IPS DF 6.9 (cell line): ENCODE results near the gene LDAF1.

Experiments used
- DNase-seq: peaks from one replicate; pipeline ENCODE4 v3.0.0-alpha.2; 2013; ENCODE audit warnings: low read depth, low spot score
- H3K27ac ChIP-seq: one replicate; pipeline ENCODE4 v1.5.1; 2013; ENCODE audit warnings: low read length, control low read depth
- H3K27me3 ChIP-seq: 2 replicates; pipeline ENCODE4 v1.6.1; 2013; ENCODE audit warnings: mild to moderate bottlenecking, low read length; ENCODE audit not compliant: control insufficient read depth, insufficient read depth
- H3K36me3 ChIP-seq: 2 replicates; pipeline ENCODE4 v1.6.1; 2013; ENCODE audit warnings: low read length; ENCODE audit not compliant: control insufficient read depth, insufficient read depth
- H3K4me1 ChIP-seq: 2 replicates; pipeline ENCODE4 v1.6.1; 2013; ENCODE audit warnings: low read length; ENCODE audit not compliant: control insufficient read depth, insufficient read depth
- H3K4me3 ChIP-seq: 2 replicates; pipeline ENCODE4 v1.5.1; 2013; ENCODE audit warnings: mild to moderate bottlenecking, low read length
- H3K9me3 ChIP-seq: 2 replicates; pipeline ENCODE4 v1.6.1; 2013; ENCODE audit warnings: low read length, inconsistent platforms; ENCODE audit not compliant: control insufficient read depth, insufficient read depth
- WGBS: extraction: QIAGEN DNeasy Blood & Tissue Kit; methylation state at CpG from one replicate; pipeline ENCODE4 v1.1.7; 2013; ENCODE audit warnings: mixed read lengths, missing lambda C conversion rate; ENCODE audit not compliant: insufficient read length, insufficient coverage; 5-methylcytosine and 5-hydroxymethylcytosine counted together

The LDAF1 gene

DNA sequence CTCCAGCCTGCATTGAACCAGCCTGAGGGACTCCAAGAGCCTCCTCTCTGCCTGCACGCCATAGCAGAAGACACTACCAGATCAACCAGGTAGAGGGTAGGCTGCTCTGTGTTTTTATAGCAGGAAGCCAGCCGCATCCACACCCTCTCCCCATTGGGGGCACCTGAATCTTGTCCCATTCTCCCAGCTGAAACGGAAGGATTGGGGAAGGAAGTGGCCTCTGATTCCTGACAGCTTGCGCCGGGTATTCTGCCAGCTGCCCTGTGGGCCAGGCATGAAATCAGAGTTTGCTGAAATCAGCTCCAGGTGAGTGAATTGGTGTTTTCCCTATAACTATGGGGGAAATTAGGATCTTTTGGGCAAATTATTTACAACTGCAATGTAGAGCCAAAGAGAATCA, 53.0 kb downstream of the LDAF1 start, which contains the start of gene ZP2:
Gene ZP2, minus strand, starts transcription at position 89 of the 400 bp plus-strand sequence. Its CDS starts 27 bp downstream, at position 62.
- H3K4me3 ChIP-seq = no peak within 1 kb of the TSS
- no peaks in the 10 kb centered on the region for H3K4me1 ChIP-seq
- H3K27me3 ChIP-seq = no peaks in the 10 kb centered on the region
- no peak within 1 kb of the TSS for H3K27ac ChIP-seq
- DNase-seq = no peak
- H3K36me3 ChIP-seq = no peaks in the 10 kb centered on the region
- WGBS = no CpG with 5 or more reads among the region's 5 CpGs
- no peaks in the 10 kb centered on the region for H3K9me3 ChIP-seq

DNA sequence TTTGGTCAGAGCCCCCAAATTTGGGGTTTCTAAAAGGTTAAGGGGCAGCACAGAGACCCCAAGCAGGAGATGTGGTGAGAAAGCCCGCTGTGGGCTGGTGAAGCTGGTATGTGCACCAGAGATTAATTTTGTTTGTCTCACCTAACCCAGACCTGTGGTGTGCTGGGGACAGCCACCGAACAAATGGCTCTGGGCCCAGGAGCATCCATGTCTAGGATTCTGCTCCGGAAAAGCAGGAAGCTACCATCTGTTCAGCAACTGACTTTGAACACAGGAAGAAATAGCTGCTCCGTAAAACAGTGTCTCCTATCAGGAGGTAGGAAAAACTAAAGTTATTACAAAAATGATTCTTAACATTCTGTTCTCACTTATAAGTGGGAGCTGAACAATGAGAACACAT, 55.6 kb downstream of the LDAF1 start:
- Histone ChIP-seq H3K9me3 (no peaks in the 10 kb centered on the region), H3K27ac (no peak overlapping the region), H3K36me3 (no peaks in the 10 kb centered on the region), H3K4me3 (no peak overlapping the region), H3K27me3 (no peaks in the 10 kb centered on the region), H3K4me1 (no peaks in the 10 kb centered on the region)
- DNase-seq = no peak
- WGBS = no CpG with 5 or more reads among the region's 4 CpGs

GRCh38 chr16:21217121-21217520, 58.6 kb downstream of the LDAF1 start:
- Histone ChIP-seq H3K4me1 (no peaks in the 10 kb centered on the region), H3K27ac (no peak overlapping the region), H3K27me3 (no peaks in the 10 kb centered on the region), H3K9me3 (no peaks in the 10 kb centered on the region), H3K4me3 (no peak overlapping the region), H3K36me3 (no peaks in the 10 kb centered on the region)
- DNase-seq = no peak
- WGBS = no CpG with 5 or more reads among the region's 2 CpGs

GRCh38 chr16:21218153-21218552, 59.7 kb downstream of the LDAF1 start:
- H3K9me3 ChIP-seq = no peaks in the 10 kb centered on the region
- no peak overlapping the region for H3K4me3 ChIP-seq
- H3K36me3 ChIP-seq = no peaks in the 10 kb centered on the region
- H3K27ac ChIP-seq = no peak overlapping the region
- H3K4me1 ChIP-seq = peaks cover 5% of the 10 kb centered on the region; the same call in 1 of the 2 replicates
- no peaks in the 10 kb centered on the region for H3K27me3 ChIP-seq
- WGBS = no CpG with 5 or more reads among the region's 7 CpGs
- no peak for DNase-seq

DNA sequence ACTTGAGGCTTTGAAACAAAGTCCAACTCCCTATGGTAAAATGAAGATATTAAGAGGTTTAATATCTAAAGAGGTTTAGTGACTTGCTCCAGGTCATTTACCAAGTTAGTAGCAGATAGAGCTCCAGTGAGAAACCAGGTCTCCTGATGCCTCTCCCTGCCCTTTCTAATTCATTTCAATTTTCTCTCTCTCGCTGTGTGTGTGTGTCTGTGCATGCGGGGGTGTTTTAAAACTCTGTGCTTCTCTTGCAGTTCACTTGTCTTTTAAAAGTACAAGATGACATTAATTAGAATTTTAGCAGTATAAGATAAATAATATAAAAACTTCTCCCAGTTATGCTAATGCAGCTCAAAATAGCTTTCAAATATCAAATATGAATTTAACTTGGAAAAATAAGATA, 61.1 kb downstream of the LDAF1 start:
- no peaks in the 10 kb centered on the region for H3K36me3 ChIP-seq
- no peaks in the 10 kb centered on the region for H3K9me3 ChIP-seq
- no peak overlapping the region for H3K27ac ChIP-seq
- no CpG with 5 or more reads among the region's 2 CpGs for WGBS
- no peak for DNase-seq
- peaks cover 8% of the 10 kb centered on the region; the same call in 1 of the 2 replicates for H3K4me1 ChIP-seq
- no peaks in the 10 kb centered on the region for H3K27me3 ChIP-seq
- no peak overlapping the region for H3K4me3 ChIP-seq

GRCh38 chr16:21222495-21223337, 64.2 kb downstream of the LDAF1 start:
- Histone ChIP-seq H3K27ac (no peak overlapping the region), H3K4me3 (no peak overlapping the region), H3K36me3 (no peaks in the 10 kb centered on the region), H3K27me3 (no peaks in the 10 kb centered on the region), H3K9me3 (no peaks in the 10 kb centered on the region), H3K4me1 (peaks cover 8% of the 10 kb centered on the region; the same call in 1 of the 2 replicates)
- no peak for DNase-seq
- WGBS = no CpG with 5 or more reads among the region's 4 CpGs

DNA sequence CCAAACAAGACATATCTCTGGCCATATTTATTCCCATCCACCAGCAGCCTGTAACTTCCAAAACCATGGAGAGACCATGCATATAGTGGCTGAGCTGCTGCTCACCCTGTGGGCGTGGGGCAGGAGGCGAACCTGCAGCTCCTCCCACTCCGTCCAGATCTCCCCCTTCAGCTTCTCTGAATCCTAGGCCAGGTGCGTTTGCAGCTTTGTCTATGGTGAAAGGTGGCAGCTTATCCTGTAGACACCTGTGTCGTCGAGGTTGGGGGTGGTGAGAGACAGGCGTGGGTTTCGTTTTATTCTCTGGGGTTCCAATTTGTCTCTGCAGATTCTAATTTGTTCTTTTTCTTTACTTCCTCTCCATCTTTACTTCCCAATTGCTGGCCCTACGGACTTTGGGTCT, 65.3 kb downstream of the LDAF1 start:
- Histone ChIP-seq H3K27ac (no peak overlapping the region), H3K4me1 (peaks cover 8% of the 10 kb centered on the region; the same call in 1 of the 2 replicates), H3K27me3 (no peaks in the 10 kb centered on the region), H3K36me3 (no peaks in the 10 kb centered on the region), H3K4me3 (no peak overlapping the region), H3K9me3 (no peaks in the 10 kb centered on the region)
- DNase-seq = no peak
- no CpG with 5 or more reads among the region's 9 CpGs for WGBS

DNA sequence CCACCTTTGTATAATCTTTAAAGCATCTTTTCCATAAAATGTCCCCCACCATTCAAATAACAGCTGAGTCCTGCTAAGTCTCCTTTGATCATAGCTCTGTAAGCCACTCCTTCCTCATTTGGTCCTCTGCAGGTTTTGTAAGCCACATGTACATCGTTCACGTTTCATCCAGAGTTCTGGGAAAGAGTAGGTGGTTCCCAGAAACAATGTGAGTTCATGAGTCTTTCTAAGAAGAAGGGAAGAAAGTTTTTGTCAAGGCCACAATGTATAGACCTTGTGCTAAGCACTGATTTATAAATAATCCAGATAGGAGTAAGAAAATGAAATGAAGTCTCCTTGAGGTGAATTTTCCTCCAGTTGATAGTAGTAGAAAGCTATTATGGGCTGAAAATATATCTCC, 66.3 kb downstream of the LDAF1 start:
- Histone ChIP-seq H3K27ac (no peak overlapping the region), H3K4me3 (no peak overlapping the region), H3K9me3 (no peaks in the 10 kb centered on the region), H3K4me1 (peaks cover 8% of the 10 kb centered on the region; the same call in 1 of the 2 replicates), H3K27me3 (no peaks in the 10 kb centered on the region), H3K36me3 (no peaks in the 10 kb centered on the region)
- WGBS = no CpG with 5 or more reads among the region's 2 CpGs
- no peak for DNase-seq

GRCh38 chr16:21226749-21227148, 68.3 kb downstream of the LDAF1 start:
- Histone ChIP-seq H3K4me3 (no peak overlapping the region), H3K4me1 (peaks cover 8% of the 10 kb centered on the region; the same call in 1 of the 2 replicates), H3K27me3 (no peaks in the 10 kb centered on the region), H3K27ac (no peak overlapping the region), H3K36me3 (no peaks in the 10 kb centered on the region), H3K9me3 (no peaks in the 10 kb centered on the region)
- DNase-seq = no peak

GRCh38 chr16:21227866-21228265, 69.4 kb downstream of the LDAF1 start:
- Histone ChIP-seq H3K4me3 (no peak overlapping the region), H3K4me1 (peaks cover 5% of the 10 kb centered on the region; the same call in 1 of the 2 replicates)
- no peak for DNase-seq

DNA sequence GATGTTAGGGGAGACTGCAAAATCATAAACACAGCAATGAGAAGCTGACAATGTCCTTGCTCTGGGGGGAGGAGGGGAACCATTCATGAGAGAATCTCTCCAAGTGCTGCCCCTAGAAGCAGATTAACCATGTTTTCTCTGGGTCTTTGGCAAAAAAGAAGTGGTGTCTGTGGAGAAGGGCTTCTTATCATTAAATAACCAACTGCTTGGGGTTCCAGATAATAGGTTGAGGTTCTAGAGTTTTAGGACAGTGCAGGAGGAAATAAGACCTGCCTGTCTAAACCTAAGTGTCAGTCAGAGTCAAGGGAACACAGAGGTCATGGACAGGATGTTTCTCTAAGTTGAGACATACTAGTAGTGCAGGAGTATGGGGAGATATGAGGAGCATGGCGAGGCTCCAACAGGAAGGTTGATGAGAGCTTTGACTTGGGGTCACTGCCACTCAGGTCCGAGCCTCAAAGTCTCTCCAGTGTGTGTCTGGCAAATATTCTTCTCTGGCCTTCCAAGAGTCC, 69.9 kb downstream of the LDAF1 start:
- H3K36me3 ChIP-seq = no peaks in the 10 kb centered on the region
- no peak overlapping the region for H3K27ac ChIP-seq
- H3K4me1 ChIP-seq = peaks cover 3% of the 10 kb centered on the region; the same call in 1 of the 2 replicates
- H3K9me3 ChIP-seq = no peaks in the 10 kb centered on the region
- no peak for DNase-seq
- no peaks in the 10 kb centered on the region for H3K27me3 ChIP-seq
- no peak overlapping the region for H3K4me3 ChIP-seq
- no CpG with 5 or more reads among the region's 2 CpGs for WGBS

More at GRCh38 chr16:21227866-21228265, 69.4 kb downstream of the LDAF1 start:
- no peaks in the 10 kb centered on the region for H3K27me3 ChIP-seq
- H3K27ac ChIP-seq = no peak overlapping the region
- H3K9me3 ChIP-seq = no peaks in the 10 kb centered on the region
- H3K36me3 ChIP-seq = no peaks in the 10 kb centered on the region
